GM19035 (cell line): ENCODE measurements around the gene ZNF407.
A peak's percentile ranks its signal among the peaks of the same experiment; 100 is the strongest.

ENCODE experiments used
- ATAC-seq: cut with Tn5 transposase; IDR thresholded peaks from one replicate; pipeline ENCODE4 v1.9.1; 2021; ENCODE audit not compliant: unreplicated experiment

Gene ZNF407

DNA sequence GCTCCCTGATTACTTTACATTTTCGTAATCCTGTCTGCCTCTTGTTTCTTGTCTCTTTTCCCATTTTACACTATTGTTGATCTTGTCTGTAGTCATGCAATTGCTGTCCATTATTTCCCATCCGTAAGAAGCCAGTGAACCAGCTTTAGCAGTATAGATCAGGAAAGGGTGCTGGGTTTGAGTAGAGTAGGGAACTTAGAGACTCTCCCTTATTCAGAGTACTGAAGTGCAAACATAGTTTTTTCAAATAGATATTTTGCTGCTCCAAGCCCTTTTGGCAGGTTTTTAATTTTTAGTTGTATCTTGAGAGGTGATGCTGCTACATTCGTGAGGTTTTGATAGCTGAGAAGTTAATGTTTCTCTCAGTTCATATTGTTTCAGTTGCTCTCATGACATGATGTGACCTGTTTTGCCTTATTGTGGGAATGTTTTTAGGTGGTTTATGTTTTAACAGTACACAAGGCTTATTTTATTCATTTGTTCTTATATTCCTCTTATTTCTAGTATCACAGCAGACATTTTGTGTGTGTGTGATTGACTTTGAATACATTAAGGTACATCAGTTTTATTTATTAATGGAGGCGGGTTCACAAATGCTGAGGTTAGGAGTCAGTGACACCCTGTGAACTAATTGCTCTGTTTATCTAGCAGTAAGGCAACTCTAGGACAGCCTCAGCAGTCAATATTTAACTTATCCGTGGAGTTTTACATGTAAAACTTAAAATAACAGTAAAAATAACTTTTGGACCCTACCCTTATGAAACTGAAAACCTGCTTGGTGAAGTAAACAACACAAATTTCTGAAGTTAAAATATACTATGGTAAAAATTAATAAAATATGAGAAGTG is 118.4 kb downstream of the ZNF407 start:
- ATAC-seq, result no peak

DNA sequence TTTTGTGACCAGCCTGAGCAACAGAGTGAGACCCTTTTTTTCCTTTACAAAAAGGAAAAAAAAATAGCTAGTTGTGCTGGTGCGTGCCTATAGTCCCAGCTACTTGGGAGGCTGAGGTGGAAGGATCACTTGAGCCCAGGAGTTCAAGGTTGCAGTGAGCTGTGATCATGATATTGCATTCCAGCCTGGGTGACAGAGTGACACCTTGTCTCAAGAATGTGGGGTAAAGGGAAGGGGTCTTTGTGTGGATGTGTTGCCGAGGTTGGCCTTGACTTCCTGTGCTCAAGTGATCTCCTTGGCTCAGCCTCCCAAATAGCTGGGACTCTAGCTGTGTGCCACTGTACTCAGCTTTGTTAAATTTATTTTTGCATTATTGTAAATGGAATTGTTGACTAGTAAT is 120.6 kb downstream of the ZNF407 start:
- no peak for ATAC-seq

DNA sequence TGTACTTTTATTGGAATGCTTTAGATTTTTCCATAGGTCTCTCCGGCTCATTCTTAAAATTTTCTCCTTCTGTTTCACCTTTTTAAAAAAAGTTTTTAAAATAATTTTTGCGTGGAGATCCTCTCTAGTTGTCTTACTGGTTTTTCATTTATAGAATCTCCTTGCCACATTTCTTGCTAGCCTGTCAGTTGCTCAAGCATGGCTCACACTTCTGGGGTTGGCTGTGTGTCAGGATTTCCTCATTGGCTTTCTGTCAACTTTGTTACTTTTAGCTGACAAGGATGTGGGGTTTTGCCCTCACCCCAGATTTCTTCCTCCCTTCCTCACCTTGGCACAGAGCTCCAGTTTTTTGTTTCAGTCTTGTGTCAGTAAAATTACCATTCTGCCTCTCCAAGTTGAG is 124.6 kb downstream of the ZNF407 start:
- ATAC-seq, result no peak

DNA sequence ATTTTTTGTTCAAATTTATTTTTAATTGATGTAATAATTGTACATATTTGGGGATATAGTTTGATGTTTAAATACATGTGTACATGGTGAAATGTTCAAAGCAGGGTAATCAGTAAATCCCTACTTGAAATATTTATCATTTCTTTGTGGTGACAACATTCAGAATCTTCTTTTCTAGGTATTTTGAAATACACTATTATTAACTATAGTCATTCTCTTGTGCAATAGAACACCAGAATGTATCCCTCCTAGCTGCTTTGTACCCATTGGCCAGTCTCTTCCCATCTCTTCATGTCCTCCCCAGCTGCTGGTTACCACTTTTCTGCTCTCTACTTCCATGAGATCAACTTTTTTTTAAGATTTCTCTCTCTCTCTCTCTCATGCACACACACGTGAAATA is 126.5 kb downstream of the ZNF407 start:
- no peak for ATAC-seq

DNA sequence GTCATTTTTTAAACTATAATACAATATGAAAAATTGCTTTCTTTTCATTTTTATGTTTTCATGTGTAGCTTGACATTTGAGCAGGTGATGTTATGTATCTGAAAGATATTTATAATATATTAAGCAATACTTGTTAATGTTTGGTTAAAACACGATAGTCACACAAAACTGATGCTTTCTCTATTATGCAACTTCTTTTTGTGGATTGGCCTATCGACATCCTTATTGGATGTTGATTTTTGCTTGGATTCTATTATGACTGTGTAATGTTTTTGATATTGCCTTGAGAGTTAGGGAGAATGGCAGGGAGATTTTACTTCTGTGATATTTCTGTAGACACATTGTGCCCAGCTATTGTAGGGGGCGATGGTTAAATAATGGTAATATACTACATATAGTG is 128.0 kb downstream of the ZNF407 start:
- no peak for ATAC-seq

DNA sequence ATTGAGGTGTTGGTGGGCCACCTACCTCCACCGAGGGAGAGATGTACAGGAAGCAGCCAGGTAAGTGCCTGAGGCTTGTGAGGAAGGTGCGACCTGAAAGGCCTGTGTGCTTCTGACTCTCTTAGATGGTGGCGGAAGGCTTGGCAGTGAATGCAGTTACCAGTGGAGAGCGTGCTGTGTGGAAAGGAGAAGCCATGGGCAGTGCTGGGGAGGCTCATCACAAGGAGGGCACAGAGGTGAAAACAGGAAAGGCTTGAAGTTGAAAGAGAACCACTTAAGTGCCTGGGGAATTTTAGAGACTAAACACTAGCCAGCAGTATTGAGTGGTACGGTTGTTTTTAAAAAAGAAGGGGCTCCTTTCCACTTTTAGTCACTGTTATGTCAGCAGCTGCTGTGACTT is 130.9 kb downstream of the ZNF407 start:
- ATAC-seq, result no peak

DNA sequence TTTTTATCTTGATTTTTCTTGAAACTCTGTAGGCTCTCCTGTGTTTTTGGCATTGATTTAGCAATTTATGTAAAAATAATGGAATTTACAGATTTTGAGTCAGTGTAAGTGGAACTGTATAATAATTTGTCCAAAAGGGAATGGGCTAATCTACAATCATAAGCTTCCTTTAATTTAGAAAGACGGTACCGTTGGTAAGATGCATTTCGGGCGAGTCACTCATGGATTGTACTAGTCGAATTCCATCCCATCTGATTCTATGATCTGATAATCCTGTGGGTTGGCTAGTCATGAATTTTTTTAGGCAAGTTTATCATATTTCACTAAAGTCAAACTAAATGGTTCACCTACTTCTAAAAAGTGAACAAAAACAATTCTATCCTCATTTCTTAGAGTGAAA is 133.4 kb downstream of the ZNF407 start:
- ATAC-seq, result no peak

DNA sequence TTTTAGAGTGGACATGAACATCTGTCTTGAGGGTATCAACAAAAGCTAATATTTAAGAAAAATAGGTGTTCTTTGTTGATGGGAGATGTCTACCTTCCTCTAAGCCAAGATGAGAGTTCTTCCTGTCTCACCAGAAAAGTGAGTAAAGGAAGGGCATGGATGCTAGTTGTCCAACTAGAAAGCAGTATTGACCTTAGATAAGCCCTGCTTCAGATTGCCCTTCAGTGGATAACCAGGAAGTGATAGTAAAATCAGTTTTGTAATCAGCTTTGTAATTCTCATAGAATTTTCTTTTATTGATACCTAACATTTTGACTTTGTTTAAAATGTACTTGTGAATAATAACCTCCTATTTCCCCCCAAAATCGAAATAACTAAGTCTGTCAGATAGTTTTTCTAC is 134.7 kb downstream of the ZNF407 start:
- ATAC-seq, result no peak

DNA sequence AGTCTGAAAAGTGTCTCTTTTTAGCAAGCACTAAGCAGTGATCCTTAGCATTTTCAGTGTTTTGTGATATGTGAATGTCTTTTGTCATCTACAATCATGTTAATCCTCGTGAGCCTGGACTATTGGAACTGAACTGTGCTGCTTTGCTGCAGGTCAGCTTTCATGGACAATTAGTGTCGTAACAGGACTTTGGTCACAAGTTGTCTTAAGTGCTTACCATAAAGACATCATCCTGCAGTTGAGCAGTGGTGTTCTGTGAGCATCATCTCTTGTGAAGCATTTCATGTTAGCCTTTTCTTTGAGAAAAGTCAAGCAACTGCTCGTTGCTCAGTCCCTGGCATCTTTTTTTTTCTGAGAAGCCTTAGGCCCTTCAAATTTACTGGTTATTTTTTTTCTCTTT is 135.9 kb downstream of the ZNF407 start:
- ATAC-seq, result no peak

DNA sequence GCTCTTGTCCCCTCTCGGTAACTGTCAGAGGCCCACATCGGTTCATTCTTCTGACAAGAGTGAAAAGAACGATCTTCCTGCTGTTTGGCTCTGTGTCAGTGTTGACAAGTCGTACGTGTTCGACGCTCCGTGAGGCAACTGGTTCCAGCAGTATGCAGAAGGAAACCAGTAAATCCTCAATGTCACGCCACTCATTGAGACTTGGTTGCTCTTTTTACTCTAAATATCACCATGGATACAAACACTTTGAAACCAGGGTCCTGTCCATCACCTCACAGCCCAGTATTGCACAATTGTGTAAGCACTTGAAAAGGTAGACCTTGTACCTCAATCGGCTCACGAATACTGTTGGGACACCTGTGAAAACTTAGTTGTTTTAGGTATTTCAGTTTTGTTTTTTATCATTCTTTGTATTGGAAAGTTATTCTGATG is 136.4 kb downstream of the ZNF407 start:
- no peak for ATAC-seq

DNA sequence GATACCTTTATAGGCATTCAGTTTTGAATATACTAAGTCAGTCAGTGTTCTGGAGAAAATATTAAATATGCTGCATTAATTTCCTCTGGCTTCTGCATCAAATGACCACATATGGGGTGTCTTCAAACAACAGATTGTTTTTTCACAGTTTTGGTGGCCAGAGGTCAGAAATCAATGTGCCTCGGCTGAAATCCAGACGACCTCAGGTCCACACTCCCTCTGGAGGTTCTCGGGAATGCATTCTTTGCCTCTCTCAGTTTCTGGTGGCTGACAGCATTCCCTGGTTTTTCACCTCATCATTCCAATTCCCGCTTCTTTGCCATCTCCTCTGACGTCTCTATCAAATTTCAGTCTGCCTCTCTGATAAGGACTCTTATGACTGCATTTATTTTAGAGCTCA is 142.3 kb downstream of the ZNF407 start:
- ATAC-seq, result no peak

DNA sequence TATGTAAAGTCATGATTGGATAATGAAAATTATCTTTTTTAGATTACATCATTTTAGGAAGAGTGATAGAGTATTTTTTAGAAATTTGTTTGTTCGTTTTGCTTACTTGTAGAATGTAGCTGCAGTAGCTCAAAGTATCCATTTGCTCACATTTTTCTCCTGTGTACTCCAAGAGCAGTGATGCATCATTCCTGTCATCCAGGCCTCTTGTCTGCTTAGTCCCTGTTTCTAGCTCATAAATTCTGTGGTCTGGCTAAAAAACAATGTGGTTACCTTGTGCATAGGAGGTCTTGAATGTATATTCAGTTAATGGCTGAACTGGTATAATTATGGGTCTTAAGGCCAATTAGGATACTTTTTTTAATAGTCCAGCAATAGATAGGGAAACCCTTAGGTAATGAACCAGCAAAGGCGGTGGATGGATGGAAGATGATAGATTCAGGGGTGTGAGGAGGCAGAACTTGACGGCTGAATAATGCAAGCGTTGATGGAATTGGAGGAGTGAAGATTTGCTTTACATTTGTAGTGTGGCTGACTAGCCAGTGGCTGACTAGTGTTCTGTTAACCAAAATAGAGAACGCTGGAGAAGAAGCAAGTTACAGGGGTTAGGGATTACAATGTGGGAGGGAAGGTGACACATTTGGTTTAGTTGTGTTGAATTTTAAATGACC is 145.0 kb downstream of the ZNF407 start:
- no peak for ATAC-seq

DNA sequence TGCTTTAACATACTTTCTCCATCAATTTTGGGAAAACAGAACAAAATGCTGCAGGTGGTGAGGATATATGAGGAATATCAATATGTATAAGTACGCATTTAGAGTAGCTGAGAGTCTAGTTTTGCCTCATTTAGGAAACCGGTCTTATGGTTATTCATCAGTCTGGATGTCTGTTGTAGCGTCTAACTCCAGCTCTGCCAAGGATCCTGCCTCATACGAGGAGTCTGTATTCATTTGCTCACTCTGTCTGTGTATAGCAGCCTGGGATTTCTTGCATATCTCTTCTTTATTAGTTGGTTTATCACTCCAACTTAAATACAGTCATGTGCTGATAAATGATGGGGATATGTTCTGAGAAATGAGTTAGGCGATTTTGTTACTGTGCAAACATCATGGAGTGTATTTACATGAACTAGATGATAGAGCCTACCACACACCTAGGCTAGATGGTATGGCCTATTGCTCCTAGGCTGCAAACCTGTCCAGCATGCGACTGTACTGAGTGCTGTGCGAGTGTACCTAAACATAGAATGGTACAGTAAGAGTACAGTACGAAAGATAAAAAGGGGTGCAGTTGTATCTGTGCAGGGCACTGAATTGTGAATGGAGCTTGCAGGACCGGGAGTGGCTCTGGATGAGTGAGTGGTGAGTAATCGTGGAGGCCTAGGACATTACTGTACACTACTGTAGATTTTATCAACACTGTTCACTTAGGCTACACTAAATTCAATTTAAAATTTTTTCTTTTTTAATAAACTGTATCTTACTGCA is 148.1 kb downstream of the ZNF407 start:
- no peak for ATAC-seq

DNA sequence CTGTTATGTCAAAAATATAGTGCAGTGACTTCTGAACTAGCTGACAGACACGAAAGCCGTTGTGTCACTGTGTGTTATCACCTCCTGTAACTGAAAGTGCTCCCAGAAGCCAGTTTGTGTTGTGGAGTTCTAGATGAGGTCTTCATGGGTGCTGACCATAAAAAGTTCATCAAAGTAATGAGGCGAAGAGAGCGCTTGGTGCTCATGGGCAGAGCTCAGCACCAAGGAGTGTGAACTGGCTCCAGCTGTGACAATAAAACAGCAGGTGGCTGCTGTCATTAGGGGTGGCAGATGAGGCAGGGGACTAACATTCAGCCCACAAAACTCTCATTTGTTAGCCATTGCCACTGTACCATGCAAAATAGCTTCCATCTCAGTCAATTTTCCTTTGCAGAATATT is 151.1 kb downstream of the ZNF407 start:
- no peak for ATAC-seq

DNA sequence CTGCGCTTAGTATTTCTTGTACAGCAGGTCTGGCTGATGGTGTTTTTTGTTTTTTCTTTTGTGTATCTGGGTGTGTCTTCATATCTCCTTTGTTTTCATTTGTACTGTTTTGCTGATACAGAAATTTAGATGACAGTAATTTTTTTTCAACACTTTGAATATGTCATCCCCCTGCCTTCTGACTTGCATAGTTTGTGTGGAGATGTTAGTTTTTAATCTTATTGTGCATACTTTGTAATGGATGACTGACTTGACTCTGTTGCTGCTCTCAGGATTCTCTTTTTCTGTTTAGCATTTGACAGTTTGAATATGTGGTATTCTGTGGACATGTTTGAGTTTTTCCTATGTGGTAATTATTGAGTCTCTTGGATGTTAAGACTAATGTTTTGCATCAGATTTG is 161.3 kb downstream of the ZNF407 start:
- ATAC-seq, result no peak

DNA sequence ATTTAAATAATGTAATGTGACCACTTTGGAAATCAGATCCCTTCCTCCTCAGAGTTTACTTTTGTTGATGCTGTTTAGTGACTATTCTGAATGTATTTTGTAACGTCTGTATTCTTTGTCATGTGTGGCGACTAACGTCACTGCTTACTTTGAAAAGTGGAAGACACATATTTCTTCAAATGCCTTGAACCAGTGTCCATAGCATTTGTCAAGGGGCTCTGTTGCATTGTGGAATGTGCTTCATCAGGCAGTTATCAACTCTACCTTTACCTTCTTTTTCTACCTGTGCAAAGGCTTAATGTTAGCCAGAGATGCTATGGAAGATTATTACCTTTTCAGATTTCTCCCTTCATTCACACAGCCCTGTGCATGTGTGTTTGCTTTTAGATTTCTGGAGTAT is 162.4 kb downstream of the ZNF407 start:
- no peak for ATAC-seq

DNA sequence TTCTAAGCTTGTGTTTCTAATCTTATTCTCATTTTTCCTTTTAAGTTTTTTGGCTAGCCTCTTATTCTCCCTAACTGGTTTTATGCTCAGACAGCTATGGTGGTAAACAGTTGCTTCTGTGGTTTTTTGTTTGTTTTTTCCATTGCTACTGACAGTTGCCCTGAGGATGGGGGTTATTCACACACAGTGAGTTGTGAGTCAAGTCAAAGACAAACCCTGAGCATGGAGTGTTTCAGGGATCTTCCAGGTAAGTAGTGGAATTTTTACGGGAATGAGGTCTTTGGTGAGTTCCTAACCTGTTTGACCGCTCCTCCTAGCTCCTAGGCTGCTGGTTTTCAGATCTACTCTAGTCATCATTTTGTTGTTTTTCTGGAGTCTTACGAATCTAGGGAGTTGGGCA is 162.8 kb downstream of the ZNF407 start:
- ATAC-seq, result no peak

DNA sequence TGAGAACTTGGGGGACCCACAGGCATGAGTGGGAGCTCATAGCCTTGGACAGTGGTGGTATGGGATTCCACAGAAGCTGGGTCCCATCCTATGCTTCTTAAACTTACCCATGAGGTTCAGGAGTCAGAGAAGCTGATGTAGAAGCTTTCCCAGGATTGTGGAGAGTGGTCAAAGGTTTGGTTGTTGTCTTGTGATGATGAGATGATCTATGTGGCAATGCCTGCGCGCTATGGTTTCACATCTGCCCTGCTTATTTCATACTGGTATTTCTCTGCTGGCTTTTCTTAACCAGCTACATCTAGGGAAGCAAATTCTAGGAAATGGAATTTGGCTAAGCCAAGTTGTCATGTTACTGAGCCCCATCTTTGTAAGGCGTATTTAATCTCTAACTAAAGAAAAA is 168.6 kb downstream of the ZNF407 start:
- ATAC-seq, result no peak

DNA sequence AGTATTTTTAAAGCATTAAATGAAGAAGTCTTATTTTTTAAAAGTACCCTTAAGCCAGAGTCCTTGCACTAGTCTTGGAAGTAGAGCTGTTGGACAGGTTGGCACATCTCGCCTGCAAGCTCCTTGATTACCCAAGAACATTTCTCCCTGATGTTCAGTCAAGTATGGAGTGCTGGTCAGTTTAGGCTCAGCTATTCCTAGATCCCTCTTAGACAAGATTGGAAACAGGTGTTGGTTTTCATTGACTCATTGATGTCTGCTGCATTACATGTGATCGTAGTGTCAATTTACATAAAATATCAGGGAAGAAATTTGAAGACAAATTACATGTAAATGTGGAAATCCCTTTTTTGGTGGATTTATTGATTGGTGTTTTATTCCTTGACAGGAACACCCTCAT is 170.4 kb downstream of the ZNF407 start:
- no peak for ATAC-seq

DNA sequence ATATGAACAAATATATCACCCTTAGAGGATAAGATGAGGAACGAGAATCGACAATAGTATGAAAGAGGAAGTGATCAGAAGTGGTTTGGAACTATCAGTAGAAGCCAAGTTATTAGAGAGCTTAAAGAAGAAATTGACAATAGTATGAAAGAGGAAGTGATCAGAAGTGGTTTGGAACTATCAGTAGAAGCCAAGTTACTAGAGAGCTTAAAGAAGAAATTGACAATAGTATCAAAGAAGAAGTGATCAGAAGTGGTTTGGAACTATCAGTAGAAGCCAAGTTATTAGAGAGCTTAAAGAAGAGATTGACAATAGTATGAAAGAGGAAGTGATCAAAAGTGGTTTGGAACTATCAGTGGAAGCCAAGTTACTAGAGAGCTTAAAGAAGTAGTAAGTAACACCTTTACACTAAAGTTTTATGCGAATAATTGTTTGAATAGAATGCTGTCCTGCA is 175.5 kb downstream of the ZNF407 start:
- ATAC-seq, result peak; percentile 92

DNA sequence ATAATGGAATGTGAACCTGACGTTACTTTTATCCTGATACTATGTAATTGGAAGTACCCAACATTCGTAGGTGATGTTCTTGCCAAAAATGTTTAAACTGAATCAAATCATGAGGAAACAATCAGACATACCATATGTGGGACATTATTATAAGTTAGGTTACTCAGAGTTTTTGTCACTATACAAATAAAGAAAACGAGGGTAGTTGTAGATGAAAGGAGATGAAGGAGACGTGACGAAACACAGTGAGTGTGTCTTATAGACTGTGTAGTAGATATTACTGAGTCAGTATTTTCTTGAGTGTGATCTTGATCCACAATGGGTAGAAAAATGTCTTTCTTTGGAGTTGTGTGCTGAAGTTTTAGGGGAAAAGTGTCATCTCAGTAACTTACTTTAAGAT is 176.8 kb downstream of the ZNF407 start:
- ATAC-seq, result no peak

DNA sequence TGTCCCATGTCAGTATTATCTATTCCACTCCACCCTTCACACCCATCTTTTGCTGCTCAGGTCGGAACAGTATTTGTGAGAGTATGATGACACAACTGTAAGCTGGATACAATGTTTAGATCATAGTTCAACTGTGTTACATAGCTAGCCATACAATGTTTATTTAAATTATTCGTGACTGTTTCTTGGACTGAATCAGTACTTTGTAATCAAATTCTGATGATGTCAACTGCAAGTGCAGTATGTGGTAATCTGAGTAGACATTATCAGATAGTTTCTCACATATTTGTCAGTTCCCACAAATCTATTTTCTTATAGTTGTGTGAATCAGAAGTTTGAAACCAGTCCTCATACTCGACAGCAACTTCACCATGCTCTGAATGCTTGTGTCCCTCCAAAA is 177.6 kb downstream of the ZNF407 start:
- ATAC-seq, result no peak
